HG02798 (cell line): ENCODE data around the gene SELENOV.
A peak's percentile ranks its signal among the peaks of the same experiment; 100 is the strongest.

ENCODE experiments used
- ATAC-seq: cut with Tn5 transposase; IDR thresholded peaks from one replicate; pipeline ENCODE4 v1.9.1; 2021; ENCODE audit warnings: mild to moderate bottlenecking; ENCODE audit not compliant: unreplicated experiment, poor library complexity

SELENOV gene

DNA sequence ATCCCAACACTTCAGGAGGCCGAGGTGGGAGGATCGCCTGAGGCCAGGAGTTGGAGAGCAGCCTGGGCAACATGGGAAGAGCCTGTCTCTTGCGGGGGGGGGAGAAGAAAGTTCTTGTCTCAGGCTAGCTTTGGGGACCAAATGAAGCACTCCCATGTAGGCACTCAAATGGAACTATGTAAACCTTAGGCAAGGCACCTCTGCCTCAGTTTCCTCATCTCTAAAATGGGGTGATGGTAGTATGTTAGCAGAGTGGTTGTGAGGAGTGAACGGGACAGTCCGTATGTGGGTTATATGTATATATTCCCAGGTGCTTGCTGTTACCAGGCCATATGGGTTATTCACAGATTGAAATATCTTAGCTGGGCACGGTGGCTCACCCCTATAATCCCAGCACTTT is 22.7 kb upstream of the SELENOV start:
- ATAC-seq, result no peak

DNA sequence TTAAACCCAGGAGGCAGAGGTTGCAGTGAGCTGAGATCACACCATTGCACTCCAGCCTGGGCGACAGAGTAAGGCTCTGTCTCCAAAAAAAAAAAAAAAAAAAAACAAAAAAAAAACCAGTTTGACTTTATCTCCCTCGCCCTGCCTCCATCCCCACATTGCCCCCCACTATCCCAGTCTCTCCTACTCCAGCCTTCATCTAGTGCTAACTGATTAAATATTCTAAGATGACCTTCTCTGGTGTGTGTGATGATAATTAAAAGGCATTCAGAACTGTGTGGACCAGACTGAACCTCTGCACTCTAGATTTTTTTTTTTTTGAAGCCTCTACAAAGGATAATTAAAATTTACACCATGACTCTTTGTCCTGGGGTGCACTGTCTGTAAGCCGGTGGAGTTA is 22.2 kb upstream of the SELENOV start:
- no peak for ATAC-seq

DNA sequence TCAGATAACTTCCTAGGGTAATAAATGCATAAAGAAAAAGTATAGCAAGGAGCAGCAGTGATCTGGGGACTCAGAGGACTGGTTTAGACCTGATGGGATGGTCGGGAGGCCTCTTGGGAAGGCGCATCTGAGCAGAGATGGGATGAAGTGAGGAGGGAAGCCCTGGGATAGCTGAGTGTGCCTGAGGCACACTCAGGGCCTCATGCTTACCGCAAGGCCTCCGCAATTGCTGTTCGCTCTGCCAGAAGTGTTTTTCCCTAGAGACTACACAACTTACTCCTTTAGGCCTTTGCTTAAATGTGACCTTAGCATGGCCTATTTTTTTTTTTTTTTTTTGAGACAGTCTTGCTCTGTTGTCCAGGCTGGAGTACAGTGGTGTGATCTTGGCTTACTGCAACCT is 20.3 kb upstream of the SELENOV start:
- ATAC-seq, result no peak

DNA sequence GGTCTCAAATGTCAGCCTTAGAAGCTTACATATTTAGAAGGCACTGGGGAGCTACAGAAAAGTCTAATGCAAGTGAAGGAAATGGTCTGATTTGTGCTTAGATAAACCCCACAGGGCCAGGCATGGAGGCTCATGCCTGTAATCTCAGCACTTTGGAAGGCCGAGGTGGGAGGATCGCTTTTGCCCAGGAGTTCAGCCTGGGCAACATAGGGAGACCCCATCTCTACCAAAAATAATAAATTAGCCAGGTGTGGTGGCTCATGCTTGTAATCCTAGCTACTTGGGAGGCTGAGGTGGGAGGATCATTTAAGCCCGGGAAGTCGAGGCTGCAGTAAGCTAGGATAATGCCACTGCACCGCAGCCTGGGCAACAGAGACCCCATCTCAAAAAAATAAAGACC is 18.9 kb upstream of the SELENOV start:
- ATAC-seq, result no peak

DNA sequence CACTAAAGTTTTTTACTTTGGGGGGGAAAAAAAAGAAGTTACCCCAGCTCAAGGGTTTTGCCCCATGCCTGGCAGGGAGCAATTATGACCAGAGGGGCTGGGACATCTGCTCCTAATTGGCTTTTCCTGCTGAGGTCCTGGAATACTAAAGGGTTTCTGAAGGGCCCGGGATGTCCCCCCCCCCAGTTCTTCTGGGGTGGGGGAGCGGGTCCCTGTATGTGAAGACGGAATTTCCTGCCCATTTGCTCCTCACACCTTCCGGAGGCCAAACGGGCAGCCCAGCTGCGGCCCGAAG is 17.3 kb upstream of the SELENOV start:
- ATAC-seq, result no peak

DNA sequence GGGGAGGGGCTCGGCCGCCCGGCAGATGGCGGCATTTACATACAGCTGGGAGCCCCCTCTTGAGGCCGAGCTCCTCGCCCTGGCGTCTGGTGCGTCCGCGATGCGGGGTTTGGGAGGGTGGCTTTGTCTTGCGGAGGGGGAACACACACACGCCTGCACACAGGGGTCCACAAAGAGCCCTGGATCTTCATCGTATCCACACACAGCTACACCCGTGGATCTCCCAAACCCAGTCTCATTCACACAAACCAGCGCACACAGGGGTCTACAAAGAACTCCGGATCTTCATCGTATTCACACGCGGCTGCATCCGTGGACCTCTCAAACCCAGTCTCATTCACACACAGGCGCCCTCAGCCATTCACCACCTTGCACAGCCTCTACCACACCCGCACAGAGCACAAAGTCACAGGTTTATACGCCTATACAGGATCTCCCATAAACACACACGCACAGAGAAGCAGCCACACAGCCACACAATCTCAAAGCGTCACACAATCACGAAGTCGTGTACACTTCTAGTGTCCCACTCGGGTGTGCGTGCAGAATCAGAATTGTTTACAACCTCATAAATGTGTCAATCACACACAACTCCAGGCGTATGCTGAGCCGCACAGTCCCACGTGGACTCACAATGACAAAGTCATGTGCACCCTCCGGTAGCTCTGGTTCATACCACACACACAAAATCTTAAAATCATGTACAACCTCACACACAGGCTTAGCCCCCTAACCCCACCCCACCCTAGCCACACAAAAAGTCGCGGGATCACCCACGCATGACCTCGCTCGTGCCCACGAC is 16.7 kb upstream of the SELENOV start:
- no peak for ATAC-seq

DNA sequence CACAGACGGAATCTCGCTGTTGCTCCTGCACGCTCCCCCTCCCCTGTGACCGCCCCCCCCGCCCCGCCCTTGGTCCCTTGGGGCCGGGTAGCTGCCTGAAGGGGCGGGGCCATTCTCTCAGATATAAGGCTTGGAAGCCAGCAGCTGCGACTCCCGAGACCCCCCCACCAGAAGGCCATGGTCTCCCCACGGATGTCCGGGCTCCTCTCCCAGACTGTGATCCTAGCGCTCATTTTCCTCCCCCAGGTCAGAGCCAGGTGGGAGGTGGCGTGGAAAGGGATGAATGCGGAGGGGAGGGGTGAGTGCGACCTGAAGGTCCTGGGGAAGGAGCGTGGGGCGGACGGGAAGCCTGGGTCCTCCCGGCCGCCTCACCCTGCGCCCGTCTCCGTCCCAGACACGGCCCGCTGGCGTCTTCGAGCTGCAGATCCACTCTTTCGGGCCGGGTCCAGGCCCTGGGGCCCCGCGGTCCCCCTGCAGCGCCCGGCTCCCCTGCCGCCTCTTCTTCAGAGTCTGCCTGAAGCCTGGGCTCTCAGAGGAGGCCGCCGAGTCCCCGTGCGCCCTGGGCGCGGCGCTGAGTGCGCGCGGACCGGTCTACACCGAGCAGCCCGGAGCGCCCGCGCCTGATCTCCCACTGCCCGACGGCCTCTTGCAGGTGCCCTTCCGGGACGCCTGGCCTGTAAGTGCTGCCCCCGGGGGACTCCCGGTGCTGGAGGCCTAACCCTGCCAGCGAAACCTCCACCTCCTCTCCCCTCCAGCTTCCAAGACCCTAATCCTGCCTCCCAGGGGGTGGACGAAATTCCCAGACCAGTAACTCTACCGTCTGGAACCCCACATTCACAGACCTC is 15.9 kb upstream of the SELENOV start, which contains the start of gene DLL3:
Gene DLL3, plus strand, starts transcription at position 150 of the 845 bp plus-strand sequence. Its CDS starts 28 bp downstream, at position 178.
- ATAC-seq, result no peak

DNA sequence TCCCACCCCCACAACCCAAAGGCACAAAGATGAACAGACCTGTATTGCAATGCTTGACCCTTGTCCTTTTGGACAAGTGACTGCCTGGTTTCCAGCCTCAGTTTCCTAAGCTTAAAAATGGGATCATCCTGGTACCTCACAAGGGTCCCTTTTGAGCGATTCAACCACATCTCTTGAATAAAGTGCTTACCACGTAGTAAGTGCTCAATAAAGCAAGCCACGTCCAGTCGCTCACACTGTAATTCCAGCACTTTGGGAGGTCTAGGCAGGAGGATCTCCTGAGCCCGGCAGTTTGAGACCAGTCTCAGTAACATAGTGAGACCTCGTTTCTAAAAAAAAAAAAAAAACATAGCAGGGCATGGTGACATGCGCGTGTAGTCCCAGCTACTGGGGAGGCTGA is 15.0 kb upstream of the SELENOV start:
- ATAC-seq, result no peak

DNA sequence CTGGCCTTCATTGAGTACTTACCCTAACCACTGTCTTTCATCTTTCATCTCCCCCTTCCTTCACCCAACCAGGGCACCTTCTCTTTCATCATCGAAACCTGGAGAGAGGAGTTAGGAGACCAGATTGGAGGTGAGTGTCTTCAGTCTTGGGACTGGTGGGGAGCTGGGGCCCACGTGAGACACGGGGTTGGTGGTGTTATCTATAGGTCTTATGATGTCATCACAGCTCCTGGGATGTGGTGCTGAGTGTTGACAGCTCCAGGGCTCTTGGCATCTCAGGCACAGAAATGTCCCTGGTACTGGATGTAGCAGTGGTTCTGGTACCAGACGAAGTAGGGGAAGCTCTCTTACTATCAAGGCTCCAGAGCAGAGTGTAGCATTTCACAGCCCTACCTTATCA is 14.4 kb upstream of the SELENOV start:
- no peak for ATAC-seq

DNA sequence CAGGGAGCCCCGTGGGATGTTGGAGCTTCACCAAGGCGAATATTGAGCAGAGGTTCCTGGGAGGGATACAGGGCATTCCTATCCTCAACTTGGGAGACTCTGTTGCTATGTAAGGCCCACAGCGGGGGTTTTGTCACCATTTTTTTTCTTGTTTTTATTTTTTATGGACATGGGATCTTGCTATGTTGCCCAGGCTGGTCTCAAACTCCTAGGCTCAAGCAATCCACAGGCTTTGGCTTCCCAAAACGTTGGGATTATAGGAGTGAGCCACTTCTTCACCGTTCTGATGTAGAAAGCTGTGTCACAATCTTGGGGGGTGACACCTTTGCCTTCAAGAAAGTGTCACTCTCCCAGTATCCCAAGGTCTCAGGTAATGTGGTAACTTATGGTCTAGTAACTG is 13.6 kb upstream of the SELENOV start:
- ATAC-seq, result no peak

DNA sequence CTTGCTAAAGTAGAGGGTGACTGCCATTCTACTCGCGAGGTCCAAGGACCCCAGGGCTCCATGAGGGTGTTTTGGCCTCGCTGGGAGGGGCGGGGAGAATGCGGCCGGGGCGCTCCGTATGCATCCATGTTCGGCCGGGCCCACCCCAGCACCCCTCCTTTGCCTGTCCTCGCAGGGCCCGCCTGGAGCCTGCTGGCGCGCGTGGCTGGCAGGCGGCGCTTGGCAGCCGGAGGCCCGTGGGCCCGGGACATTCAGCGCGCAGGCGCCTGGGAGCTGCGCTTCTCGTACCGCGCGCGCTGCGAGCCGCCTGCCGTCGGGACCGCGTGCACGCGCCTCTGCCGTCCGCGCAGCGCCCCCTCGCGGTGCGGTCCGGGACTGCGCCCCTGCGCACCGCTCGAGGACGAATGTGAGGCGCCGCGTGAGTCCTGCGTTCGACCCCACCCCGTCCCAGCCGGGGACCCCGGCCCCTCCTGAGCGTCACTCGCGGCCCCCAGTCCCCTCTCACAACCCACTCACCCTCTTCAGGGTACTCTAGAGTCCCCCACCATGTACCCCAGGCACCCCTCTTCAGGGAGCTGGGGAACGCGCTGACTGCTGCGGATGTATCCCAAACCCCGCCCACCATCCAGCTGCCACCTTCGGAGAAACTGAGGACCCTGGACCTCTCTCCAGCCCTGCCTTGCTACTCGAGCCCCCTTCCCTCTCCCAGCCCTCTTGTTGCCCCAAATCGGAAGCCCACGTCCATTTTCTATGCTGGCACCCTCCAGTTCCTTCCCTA is 12.1 kb upstream of the SELENOV start:
- ATAC-seq, result peak; percentile 55

DNA sequence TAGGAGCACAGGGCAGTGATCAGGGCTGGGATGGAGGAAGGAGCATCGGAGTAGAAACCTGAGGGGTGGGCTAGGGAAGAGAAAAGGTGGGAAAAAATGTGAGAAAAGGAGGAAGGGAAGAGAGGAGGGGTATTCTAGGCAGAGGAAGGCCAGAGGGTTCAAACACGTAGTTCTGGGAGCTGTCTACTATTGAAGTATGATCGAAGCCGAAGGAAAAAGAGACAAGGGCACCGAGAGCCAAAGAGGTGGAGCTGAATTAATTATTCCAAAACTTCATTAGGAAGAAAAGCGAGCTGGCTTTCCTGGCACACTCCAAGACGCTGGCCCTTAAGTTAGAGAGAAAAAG is 8.4 kb upstream of the SELENOV start:
- ATAC-seq, result no peak

DNA sequence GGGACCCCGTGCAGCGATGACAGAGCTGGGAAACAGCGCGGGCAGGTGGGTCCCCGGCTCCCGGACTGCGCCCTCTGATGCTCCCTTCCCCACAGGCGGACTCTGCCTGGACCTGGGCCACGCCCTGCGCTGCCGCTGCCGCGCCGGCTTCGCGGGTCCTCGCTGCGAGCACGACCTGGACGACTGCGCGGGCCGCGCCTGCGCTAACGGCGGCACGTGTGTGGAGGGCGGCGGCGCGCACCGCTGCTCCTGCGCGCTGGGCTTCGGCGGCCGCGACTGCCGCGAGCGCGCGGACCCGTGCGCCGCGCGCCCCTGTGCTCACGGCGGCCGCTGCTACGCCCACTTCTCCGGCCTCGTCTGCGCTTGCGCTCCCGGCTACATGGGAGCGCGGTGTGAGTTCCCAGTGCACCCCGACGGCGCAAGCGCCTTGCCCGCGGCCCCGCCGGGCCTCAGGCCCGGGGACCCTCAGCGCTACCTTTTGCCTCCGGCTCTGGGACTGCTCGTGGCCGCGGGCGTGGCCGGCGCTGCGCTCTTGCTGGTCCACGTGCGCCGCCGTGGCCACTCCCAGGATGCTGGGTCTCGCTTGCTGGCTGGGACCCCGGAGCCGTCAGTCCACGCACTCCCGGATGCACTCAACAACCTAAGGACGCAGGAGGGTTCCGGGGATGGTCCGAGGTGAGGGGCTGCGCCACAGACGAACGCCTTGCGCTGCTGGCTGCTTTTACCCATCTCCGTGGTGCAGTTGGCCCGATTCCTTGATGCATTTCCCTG is 7.8 kb upstream of the SELENOV start:
- ATAC-seq, result no peak

DNA sequence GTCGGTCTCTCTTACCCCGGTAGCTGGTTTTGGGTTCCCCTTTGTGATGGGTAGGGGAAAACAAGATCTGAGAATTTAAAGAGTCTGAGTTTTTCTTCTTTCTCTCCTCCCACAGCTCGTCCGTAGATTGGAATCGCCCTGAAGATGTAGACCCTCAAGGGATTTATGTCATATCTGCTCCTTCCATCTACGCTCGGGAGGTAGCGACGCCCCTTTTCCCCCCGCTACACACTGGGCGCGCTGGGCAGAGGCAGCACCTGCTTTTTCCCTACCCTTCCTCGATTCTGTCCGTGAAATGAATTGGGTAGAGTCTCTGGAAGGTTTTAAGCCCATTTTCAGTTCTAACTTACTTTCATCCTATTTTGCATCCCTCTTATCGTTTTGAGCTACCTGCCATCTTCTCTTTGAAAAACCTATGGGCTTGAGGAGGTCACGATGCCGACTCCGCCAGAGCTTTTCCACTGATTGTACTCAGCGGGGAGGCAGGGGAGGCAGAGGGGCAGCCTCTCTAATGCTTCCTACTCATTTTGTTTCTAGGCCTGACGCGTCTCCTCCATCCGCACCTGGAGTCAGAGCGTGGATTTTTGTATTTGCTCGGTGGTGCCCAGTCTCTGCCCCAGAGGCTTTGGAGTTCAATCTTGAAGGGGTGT is 7.1 kb upstream of the SELENOV start:
- ATAC-seq, result no peak

DNA sequence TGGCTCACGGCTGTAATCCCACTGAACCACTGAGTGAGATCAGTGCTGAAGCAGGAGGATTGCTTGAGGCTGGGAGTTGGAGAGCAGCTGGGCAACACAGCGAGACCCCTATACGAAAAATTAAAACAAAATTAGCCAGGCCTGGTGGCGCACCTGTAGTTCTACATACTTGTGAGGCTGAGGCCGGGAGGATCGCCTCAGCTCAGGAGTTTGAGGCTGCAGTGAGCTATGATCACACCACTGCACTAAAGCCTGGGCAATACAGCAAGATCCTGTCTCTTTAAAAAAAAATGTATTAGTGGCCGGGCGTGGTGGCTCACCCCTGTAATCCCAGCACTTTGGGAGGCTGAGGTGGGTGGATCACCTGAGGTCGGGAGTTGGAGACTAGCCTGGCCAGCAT is 6.3 kb upstream of the SELENOV start:
- no peak for ATAC-seq

DNA sequence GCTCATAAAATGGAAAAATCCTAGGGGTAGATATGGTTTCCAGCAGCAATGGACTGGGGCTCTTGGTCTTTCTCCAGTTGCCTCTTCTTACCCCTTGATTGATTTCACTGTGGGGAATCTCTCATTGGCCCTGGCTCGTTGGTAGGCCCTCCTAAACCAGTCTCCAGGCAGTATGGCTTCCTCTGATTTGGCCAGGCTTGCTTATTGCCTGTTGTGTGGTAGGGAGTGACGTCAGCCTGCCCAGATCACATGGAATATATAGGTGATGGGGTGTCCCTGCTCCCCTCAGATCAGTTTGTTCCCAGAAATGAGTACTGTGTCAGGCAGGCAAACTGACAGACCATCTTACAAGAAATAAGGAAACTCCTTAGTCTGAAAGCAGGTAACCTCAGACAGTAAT is 5.7 kb upstream of the SELENOV start:
- no peak for ATAC-seq

DNA sequence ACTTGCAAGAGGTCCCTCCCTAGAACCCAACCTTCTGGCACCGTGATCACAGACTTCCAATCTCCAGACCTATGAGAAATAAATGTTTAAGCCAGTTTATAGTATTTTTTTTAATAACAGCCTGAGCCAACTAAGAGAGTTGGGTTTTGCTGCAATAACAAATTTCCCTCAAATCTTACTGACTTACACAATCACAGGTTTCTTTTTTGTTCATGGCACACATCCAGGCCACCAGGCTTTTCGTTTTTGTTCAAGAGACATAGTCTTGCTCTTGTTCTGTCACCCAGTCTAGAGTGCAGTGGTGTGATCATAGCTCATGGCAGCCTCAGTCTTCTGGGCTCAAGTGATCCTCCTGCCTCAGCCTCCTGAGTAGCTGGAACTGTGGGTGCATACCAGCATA is 2.0 kb upstream of the SELENOV start:
- ATAC-seq, result no peak

DNA sequence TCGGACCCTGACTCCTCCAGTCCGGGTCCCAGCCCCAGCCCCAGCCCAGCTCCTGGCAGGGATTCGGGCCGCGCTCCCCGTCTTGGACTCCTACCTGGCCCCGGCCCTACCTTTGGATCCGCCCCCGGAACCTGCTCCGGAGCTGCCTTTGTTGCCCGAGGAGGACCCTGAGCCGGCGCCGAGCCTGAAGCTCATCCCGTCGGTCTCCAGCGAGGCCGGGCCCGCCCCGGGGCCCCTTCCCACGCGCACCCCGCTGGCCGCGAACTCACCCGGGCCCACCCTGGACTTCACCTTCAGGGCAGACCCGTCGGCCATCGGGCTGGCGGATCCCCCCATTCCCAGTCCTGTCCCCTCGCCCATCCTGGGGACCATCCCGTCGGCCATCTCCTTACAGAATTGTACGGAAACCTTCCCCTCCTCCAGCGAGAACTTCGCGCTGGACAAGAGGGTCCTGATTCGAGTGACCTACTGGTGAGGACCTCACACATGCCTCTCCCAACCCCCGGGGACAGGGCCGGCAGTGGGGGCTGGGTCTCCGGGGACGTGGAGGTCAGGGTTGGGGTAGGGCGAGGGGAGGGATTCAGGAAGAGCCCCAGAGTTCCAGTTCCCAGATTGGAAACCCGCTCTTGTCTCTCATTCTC is 732 bp downstream of the SELENOV start:
- ATAC-seq, result no peak

DNA sequence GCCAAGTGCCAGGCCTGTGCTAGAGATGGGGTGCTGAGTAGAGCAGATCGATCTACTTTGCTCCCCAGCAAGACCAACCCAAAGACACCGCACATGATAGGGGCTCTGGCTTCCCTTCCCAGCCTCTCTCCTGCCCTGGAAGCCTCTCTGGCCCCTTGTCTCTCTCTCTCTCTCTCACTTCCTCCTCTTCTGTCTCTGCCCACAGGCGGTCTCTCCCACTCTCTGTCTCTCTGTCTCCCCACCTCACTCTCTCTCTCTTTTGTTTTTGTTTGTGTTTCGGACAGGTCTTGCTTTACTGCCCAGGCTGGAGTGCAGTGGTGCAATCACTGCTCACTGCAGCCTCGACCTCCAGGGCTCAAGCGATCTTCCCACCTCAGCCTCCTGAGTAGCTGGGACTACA is 1.3 kb downstream of the SELENOV start:
- ATAC-seq, result no peak
